ENCODE data around the gene LDLR. TPM values are rescaled to one million over a fixed set of nuclear protein-coding genes. Genes with fewer than 3 reads are reported as not detected.

The LDLR gene
- total RNA-seq, 6 donors from 2014 or later: 204 to 493 (median 234) TPM

- Histone ChIP-seq H3K36me3 (peaks cover 0 to 63% (median 34%) of the 10 kb centered on the region in 4 donors), H3K4me3 (no peak overlapping the region), H3K4me1 (peaks cover 0 to 16% (median 3%) of the 10 kb centered on the region in 4 donors), H3K27ac (peak overlapping the region; percentile 55 to 82 (median 62)), H3K9me3 (peaks cover 0 to 5% (median 0%) of the 10 kb centered on the region in 4 donors), H3K27me3 (no peaks in the 10 kb centered on the region)
- WGBS, 2 donors: 88 to 94% methylated on average over 13 of the region's 13 CpGs
- ATAC-seq (ENCODE audit: low FRiP score in 2 of 2) (peak in 1 of 2 donors; percentile 27), DNase-seq (no peak)
- TF ChIP-seq POLR2AphosphoS5 (IDR thresholded peaks at IDR 0.05) (no peak), CTCF (IDR thresholded peaks at IDR 0.05) (no peak), EP300 (IDR thresholded peaks at IDR 0.05) (no peak), POLR2A (IDR thresholded peaks at IDR 0.05) (no peak)
These were observed 76.3 kb downstream of the LDLR start for GRCh38 chr19:11165486-11166030.

GRCh38 chr19:11166281-11167142, 77.2 kb downstream of the LDLR start:
- no peak overlapping the region for H3K4me3 ChIP-seq
- TF ChIP-seq CTCF (IDR thresholded peaks at IDR 0.05) (no peak), EP300 (IDR thresholded peaks at IDR 0.05) (no peak), POLR2AphosphoS5 (IDR thresholded peaks at IDR 0.05) (no peak), POLR2A (IDR thresholded peaks at IDR 0.05) (no peak)
- H3K27ac ChIP-seq: peak overlapping the region; percentile 24 to 82 (median 58)
- no peaks in the 10 kb centered on the region for H3K27me3 ChIP-seq
- DNase-seq (no peak), ATAC-seq (ENCODE audit: low FRiP score in 2 of 2) (no peak)
- WGBS, 2 donors: 77 to 83% methylated on average over 26 of the region's 26 CpGs
- peaks cover 0 to 72% (median 38%) of the 10 kb centered on the region in 4 donors for H3K36me3 ChIP-seq
- H3K9me3 ChIP-seq: no peaks in the 10 kb centered on the region
- H3K4me1 ChIP-seq: peaks cover 0 to 16% (median 3%) of the 10 kb centered on the region in 4 donors

GRCh38 chr19:11168568-11168967, 79.3 kb downstream of the LDLR start:
- Histone ChIP-seq H3K36me3 (peaks cover 3 to 90% (median 54%) of the 10 kb centered on the region in 4 donors), H3K9me3 (no peaks in the 10 kb centered on the region), H3K4me3 (no peak overlapping the region), H3K4me1 (peaks cover 0 to 10% (median 3%) of the 10 kb centered on the region in 4 donors), H3K27ac (peak overlapping the region in 1 of 4 donors; percentile 23), H3K27me3 (no peaks in the 10 kb centered on the region)
- DNase-seq (no peak), ATAC-seq (ENCODE audit: low FRiP score in 2 of 2) (no peak)
- TF ChIP-seq POLR2A (IDR thresholded peaks at IDR 0.05): no peak
- TF ChIP-seq CTCF (IDR thresholded peaks at IDR 0.05): no peak
- TF ChIP-seq EP300 (IDR thresholded peaks at IDR 0.05): no peak
- TF ChIP-seq POLR2AphosphoS5 (IDR thresholded peaks at IDR 0.05): no peak
- WGBS, 2 donors: 74 to 86% methylated on average over 6 to 7 of the region's 7 CpGs

GRCh38 chr19:11169896-11170678, 80.8 kb downstream of the LDLR start:
- no peaks in the 10 kb centered on the region for H3K27me3 ChIP-seq
- TF ChIP-seq EP300 (IDR thresholded peaks at IDR 0.05) (no peak), POLR2AphosphoS5 (IDR thresholded peaks at IDR 0.05) (no peak), CTCF (IDR thresholded peaks at IDR 0.05) (no peak), POLR2A (IDR thresholded peaks at IDR 0.05) (no peak)
- no peaks in the 10 kb centered on the region for H3K9me3 ChIP-seq
- DNase-seq (peak in 1 of 2 donors; percentile 77), ATAC-seq (ENCODE audit: low FRiP score in 2 of 2) (no peak)
- WGBS, 2 donors: 92 to 95% methylated on average over 24 to 31 of the region's 31 CpGs
- H3K27ac ChIP-seq: peak overlapping the region in 3 of 4 donors; percentile 1 to 63 (median 54)
- H3K36me3 ChIP-seq: peaks cover 14 to 96% (median 67%) of the 10 kb centered on the region in 4 donors
- H3K4me1 ChIP-seq: peaks cover 0 to 6% (median 2%) of the 10 kb centered on the region in 4 donors
- no peak overlapping the region for H3K4me3 ChIP-seq

Data from upper lobe of left lung (tissue), 6 donors.